Left colon (tissue), 2 donors: ENCODE data around the gene VKORC1. TPM values are rescaled to one million over a fixed set of nuclear protein-coding genes. Genes with fewer than 3 reads are reported as not detected.

Source experiments
- ATAC-seq: fragments of 200-7000 bp; cut with Tn5 transposase; one replicate; pipeline ENCODE4 v1.9.1; 2020; ENCODE audit warnings: mild to moderate bottlenecking, moderate library complexity
- DNase-seq, 2 donors: peaks; one replicate each; pipeline ENCODE4 v3.0.0-alpha.2; 2020
- intact Hi-C, 2 donors: fragments of 100-400 bp; cut with DNase I in 1 of 2; cut with micrococcal nuclease in 1 of 2; formaldehyde crosslinking; loops; one replicate each; pipeline versions ENCODE4 v1.11.2 to v1.14.0; 2022; cut with DNase I, micrococcal nuclease
- total RNA-seq, 2 donors: library from RNA; stranded (reverse); fragmentation: NEBNext Ultra II Directional; extraction: Animal tissue kit (Norgen Biotek cat#: 25700); gene quantifications; one replicate each; pipeline ENCODE4 v1.2.1, GENCODE V29; 2021
- donor health status: DM: no; HTN: no; CAD: no.
- donor health status: DM: yes; HTN: yes; CAD: no.

VKORC1 gene
- total RNA-seq, 2 donors from 2014 or later = 28.7 to 40.5 TPM

DNA sequence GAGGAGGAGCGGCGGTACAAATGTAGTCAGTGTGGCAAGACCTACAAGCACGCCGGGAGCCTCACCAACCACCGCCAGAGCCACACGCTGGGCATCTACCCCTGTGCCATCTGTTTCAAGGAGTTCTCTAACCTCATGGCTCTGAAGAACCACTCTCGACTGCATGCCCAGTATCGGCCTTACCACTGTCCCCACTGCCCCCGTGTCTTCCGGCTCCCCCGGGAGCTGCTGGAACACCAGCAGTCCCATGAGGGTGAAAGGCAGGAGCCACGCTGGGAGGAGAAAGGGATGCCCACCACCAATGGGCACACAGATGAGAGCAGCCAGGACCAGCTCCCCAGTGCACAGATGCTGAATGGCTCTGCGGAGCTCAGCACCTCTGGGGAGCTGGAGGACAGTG is 17.6 kb downstream of the VKORC1 start:
- ATAC-seq (no peak), DNase-seq (no peak)
- intact Hi-C loops = no loop called here

DNA sequence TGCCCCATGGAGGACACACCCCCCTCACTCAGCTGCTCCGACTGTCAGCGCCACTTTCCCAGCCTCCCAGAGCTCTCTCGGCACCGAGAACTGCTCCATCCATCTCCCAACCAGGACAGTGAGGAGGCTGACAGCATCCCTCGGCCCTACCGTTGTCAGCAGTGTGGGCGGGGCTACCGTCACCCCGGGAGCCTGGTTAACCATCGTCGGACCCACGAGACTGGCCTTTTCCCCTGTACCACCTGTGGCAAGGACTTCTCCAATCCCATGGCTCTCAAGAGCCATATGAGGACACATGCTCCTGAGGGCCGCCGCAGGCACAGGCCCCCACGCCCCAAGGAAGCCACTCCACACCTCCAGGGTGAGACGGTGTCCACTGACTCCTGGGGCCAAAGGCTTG is 18.3 kb downstream of the VKORC1 start:
- ATAC-seq (no peak), DNase-seq (no peak)
- intact Hi-C loops = no loop called here

DNA sequence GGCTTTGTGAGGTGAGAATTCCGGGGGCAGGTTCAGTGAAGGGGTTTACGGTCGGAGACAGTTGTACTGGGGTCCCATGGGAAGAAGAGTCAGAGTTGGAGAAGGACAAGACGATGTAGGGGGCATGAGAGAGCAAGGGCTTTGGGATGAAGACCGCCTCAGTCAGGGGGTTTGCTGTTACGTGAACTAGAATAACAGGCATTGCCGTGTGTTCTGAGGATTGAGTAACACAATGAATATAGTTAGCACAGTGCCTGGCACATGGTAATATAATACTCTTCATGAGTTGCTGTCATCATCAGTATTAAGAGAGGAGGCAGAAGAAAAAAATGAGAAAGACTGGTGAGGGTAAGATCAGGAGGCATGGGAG is 19.8 kb downstream of the VKORC1 start:
- intact Hi-C loops = no loop called here
- no peak for DNase-seq
- ATAC-seq = no peak

GRCh38 chr16:31073970-31074813 is 20.4 kb downstream of the VKORC1 start, which contains the start of the genes ZNF646 and ZNF668:
Gene ZNF646, plus strand, starts transcription at chr16:31074422. Its CDS starts 1,903 bp downstream, at chr16:31076325.
Gene ZNF668, minus strand, starts transcription at chr16:31074240. Its CDS starts 9,781 bp downstream, at chr16:31064459.
- intact Hi-C loops = no loop called here
- DNase-seq (peak; percentile 98 to 99), ATAC-seq (peak; percentile 89)

GRCh38 chr16:31073142-31073969 is 21.2 kb downstream of the VKORC1 start:
- intact Hi-C loops = no loop called here
- ATAC-seq (peak; percentile 81), DNase-seq (peak; percentile 93 to 96)

DNA sequence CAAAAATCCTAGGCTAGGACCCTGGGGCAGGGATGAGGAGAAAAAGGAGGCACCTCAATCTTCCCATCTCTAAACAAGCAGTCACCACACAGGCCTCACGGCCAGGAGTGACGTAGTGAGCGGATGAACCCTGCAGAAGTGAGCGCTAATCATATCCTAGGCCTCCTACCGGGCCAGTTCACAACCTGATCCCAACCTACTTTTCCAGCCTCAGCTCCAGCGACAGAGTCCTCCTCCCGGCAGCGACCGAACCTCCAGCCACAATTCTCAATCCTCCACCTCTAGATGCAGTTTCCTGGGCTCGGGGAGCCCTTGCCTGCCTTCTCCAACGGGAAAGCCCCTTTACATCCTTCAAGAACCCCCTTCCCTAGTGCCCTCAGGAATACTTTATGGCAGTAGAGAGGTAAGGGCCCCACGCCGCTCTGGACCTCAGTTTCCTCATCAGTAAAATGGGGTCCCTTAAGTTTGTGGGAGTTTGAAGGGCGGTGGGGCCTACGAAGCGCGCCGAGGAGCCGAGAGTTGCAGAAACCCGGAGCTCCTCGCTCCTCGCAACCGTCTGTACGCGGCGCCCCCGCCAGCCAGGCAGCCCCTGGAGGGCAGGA is 22.0 kb downstream of the VKORC1 start:
- intact Hi-C loops = no loop called here
- DNase-seq (peak in 1 of 2 donors; percentile 38), ATAC-seq (peak; percentile 12)

- intact Hi-C loops = no loop called here
- no peak for DNase-seq
- no peak for ATAC-seq
These were observed 22.7 kb downstream of the VKORC1 start for GRCh38 chr16:31071861-31072260.

GRCh38 chr16:31067342-31067741 is 27.3 kb downstream of the VKORC1 start:
- DNase-seq = no peak
- intact Hi-C loops = no loop called here
- ATAC-seq = no peak

DNA sequence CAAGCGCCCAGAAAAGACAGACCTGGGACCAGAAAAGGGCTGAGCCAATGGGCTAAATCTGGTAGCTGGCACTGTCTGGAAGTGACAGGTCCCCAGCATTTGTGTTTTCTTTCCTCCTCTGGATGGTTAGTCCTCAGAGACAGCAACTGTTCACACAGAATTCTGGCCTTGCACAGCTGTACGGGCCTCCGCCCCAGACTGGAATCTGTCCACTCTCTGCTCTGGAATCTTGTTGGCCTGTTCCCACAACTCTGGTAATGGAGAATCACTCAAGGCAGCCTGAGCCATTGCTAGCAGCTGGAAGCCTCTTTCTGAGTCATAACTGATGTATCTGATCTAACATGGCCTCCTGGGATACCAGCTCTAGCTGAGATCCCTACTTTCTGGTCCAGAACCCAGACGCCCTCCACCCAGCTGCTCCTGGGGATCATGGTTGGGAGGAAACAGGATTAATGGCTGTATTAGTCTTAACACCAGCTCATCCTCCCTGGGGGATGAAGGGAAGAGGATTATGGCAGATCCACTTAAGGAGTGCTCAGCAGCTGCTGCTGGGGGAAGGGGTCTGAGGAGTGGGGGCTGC is 29.6 kb downstream of the VKORC1 start:
- DNase-seq = no peak
- intact Hi-C loops = no loop called here
- ATAC-seq = no peak

DNA sequence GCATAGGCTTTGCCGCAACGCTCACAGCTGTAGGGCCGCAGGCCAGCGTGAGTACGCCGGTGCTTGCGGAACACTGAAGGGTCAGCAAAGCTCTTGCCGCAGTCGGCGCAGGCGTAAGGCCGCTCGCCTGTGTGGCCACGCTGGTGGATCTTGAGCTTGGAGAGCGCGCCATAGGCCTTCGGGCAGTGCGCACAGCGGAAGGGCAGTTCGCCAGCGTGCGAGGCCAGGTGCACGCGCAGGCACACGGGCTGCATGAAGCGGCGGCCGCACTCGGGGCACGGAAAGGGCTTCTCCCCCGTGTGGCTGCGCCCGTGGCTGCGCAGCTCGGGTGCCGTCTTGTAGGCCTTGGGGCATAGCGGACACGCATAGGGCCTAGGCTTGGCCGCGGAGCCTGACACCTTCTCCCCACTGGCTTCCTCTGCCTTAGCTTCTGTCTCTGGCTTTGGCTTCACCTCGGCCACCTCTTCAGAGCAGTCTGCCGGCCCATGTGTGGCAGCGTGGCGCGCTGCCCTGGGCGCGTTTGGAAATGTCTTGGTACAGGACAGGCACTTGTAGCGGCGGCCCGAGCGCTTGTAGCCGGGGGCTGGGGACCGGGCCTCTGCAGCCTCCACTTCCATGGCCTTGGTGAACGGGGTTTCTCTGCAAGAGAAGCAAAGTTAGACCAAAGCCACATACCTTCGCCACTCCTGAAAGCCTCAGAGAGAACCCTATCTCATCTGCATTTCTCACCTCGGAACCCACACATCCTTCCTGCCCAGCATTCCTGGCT is 30.6 kb downstream of the VKORC1 start:
- intact Hi-C loops = no loop called here
- no peak for DNase-seq

DNA sequence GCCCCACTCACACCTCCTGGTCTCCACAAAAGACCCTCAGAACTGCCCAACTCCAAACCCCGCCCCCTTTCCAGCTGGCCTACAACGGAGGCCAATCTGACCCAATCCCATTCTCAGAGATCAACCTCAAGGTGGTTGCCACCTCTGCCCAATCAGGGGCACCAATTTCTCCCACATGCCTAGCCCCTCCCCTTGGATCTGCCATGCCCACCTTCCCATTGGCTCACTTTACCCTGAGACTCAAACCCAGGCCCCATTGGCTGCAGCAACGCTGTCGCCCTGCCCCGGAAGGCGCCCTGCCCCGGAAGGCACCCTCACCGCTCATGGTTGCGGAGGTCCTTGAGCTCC is 31.1 kb downstream of the VKORC1 start:
- DNase-seq (no peak), ATAC-seq (no peak)
- intact Hi-C loops = no loop called here

More for the DNA sequence above, 30.6 kb downstream of the VKORC1 start:
- ATAC-seq = peak; percentile 23

GRCh38 chr16:31061813-31062440 is 32.7 kb downstream of the VKORC1 start:
- DNase-seq (no peak), ATAC-seq (no peak)
- intact Hi-C loops = no loop called here

- intact Hi-C loops = no loop called here
- ATAC-seq (no peak), DNase-seq (no peak)
These were observed 33.3 kb downstream of the VKORC1 start for GRCh38 chr16:31061126-31061812.

- DNase-seq (no peak), ATAC-seq (no peak)
- intact Hi-C loops = no loop called here
These were observed 39.0 kb downstream of the VKORC1 start for GRCh38 chr16:31055613-31056012.

- DNase-seq (no peak), ATAC-seq (peak; percentile 87)
- intact Hi-C loops = no loop called here
These were observed 42.5 kb downstream of the VKORC1 start for GRCh38 chr16:31052114-31052513.

GRCh38 chr16:31050280-31051030 is 44.1 kb downstream of the VKORC1 start:
- ATAC-seq (no peak), DNase-seq (no peak)
- intact Hi-C loops = no loop called here
